ENCODE data around the gene CASP2. TPM values are rescaled to one million over a fixed set of nuclear protein-coding genes. Genes with fewer than 3 reads are reported as not detected.

Gene CASP2
- polyA plus RNA-seq, 3 donors: 7.9 to 30.2 (median 12.2) TPM

- H3K9ac ChIP-seq (ENCODE audit: insufficient read depth, low read length, poor library complexity, severe bottlenecking): no peak overlapping the region
- intact Hi-C loops (cut with micrococcal nuclease): no loop called here
- H3K27ac Mint-ChIP-seq: no peak overlapping the region
These were observed 67.6 kb downstream of the CASP2 start for GRCh38 chr7:143355450-143356385.

More at GRCh38 chr7:143355450-143356385, 67.6 kb downstream of the CASP2 start:
- Histone ChIP-seq H3K4me3 (replicated peaks in 1 of 3; ENCODE audit: low read depth in 2 of 3, low read length in 3 of 3) (no peak overlapping the region), H3K27ac (ENCODE audit: low read depth in 1 of 2, low read length in 2 of 2) (no peak overlapping the region), H3K4me1 (ENCODE audit: control insufficient read depth in 1 of 2, insufficient read depth in 2 of 2, low read length in 2 of 2) (peaks cover 4 to 11% of the 10 kb centered on the region in 2 donors), H2AFZ (ENCODE audit: insufficient read depth, low read depth, low read length, poor library complexity, severe bottlenecking) (no peak overlapping the region), H3K4me2 (replicated peaks; ENCODE audit: extremely low read depth, low read length, poor library complexity, severe bottlenecking) (no peak overlapping the region), H4K20me1 (ENCODE audit: insufficient read depth, low read length) (no peaks in the 10 kb centered on the region), H3K27me3 (ENCODE audit: control insufficient read depth in 2 of 2, insufficient read depth in 2 of 2, low read length in 2 of 2) (peaks cover 4 to 5% of the 10 kb centered on the region in 2 donors), H3K79me2 (ENCODE audit: insufficient read depth, low read length) (no peaks in the 10 kb centered on the region), H3K36me3 (replicated peaks in 1 of 2; ENCODE audit: control insufficient read depth in 1 of 2, insufficient read depth in 2 of 2, low read length in 2 of 2) (no peaks in the 10 kb centered on the region), H3K9me3 (replicated peaks in 1 of 2; ENCODE audit: control insufficient read depth in 1 of 2, insufficient read depth in 1 of 2, low read length in 2 of 2) (no peaks in the 10 kb centered on the region)
- no peak for DNase-seq
- TF ChIP-seq CTCF (IDR thresholded peaks at IDR 0.05): no peak
- Mint-ChIP-seq H3K9me3 (peaks cover 0 to 7% (median 0%) of the 10 kb centered on the region in 7 donors), H3K4me1 (peaks cover 18% of the 10 kb centered on the region), H3K36me3 (peaks cover 7 to 10% of the 10 kb centered on the region in 2 donors), H3K27me3 (ENCODE audit: low read depth in 3 of 3) (peaks cover 18 to 22% (median 22%) of the 10 kb centered on the region in 3 donors), H3K4me3 (no peak overlapping the region)
- WGBS (ENCODE audit: insufficient coverage): 95% methylated on average over 9 of the region's 16 CpGs

Measured in CD14-positive monocyte (primary cell).